K562 (cell line): ENCODE data around the gene ZFAND6. TPM values are rescaled to one million over a fixed set of nuclear protein-coding genes. Genes with fewer than 3 reads are reported as not detected.

ENCODE experiments used
- ATAC-seq: fragments of 200-7000 bp; cut with Tn5 transposase; 3 replicates; pipeline ENCODE4 v1.9.1; 2020; ENCODE audit warnings: moderate library complexity
- BruUV-seq: library from RNA; stranded (reverse); fragments of 400-500 nt; replicated peaks from 2 replicates; lab custom pipeline; 2021; lab: Mats Ljungman, UMichigan
- CTCF ChIA-PET: fragments of 300-600 bp; formaldehyde crosslinking; extraction: SDS; loops from one replicate; lab custom pipeline; 2021; ENCODE audit warnings: low intra/inter-chr PET ratio; lab: Yijun Ruan, JAX
- POLR2A ChIA-PET: fragments of 300-600, 350-650 bp; sonication (Branson Sonifier 250); formaldehyde crosslinking; extraction: SDS; loops from one replicate; lab custom pipeline; 2021; ENCODE audit warnings: antibody characterized with exemption, inconsistent platforms; lab: Yijun Ruan, JAX
- DNase-seq, 4 experiments: peaks; one replicate each; pipeline versions ENCODE4 v3.0.0 to v3.0.0-alpha.2; 2011 to 2018; ENCODE audit warnings: low spot score in 3 of 4, mixed read lengths in 3 of 4; ENCODE audit errors: extremely low read depth in 1 of 4
- FAIRE-seq: peaks from 2 replicates; lab custom pipeline; 2011; peaks lifted over from hg19 to GRCh38; lab: Jason Lieb, UNC
- H2AFZ ChIP-seq: 2 replicates; pipeline ENCODE4 v1.6.0; 2011; ENCODE audit warnings: low read depth, low read length, control low read depth, inconsistent platforms
- H3K27ac ChIP-seq: fragments of 200-600 bp; 3 replicates; pipeline ENCODE4 v1.8.0; 2011; ENCODE audit warnings: low read depth, mild to moderate bottlenecking, control low read depth, inconsistent platforms, low read length, moderate library complexity, mixed read lengths; ENCODE audit errors: extremely low read depth
- H3K27me3 ChIP-seq, 2 experiments: fragments of 300-600 bp in 1 of 2; 2 replicates in 1 of 2; 3 replicates in 1 of 2; pipeline versions ENCODE4 v1.6.0 to v1.8.0; 2011; ENCODE audit warnings: inconsistent platforms in 2 of 2, low read length in 2 of 2, mild to moderate bottlenecking in 1 of 2, mixed read lengths in 1 of 2, moderate library complexity in 1 of 2; ENCODE audit not compliant: control insufficient read depth in 2 of 2, insufficient read depth in 2 of 2
- H3K36me3 ChIP-seq: fragments of 300-600 bp; 3 replicates; pipeline ENCODE4 v1.8.0; 2011; ENCODE audit warnings: mild to moderate bottlenecking, low read length, inconsistent platforms; ENCODE audit not compliant: control insufficient read depth, insufficient read depth
- H3K4me1 ChIP-seq, 2 experiments: fragments of 200-600 bp in 1 of 2; replicated peaks in 1 of 2; 2 replicates in 1 of 2; 3 replicates in 1 of 2; pipeline versions ENCODE4 v1.5.1 to v1.8.0; 2011; ENCODE audit warnings: inconsistent platforms in 2 of 2, low read length in 2 of 2, mild to moderate bottlenecking in 1 of 2, mixed read lengths in 1 of 2, moderate library complexity in 1 of 2; ENCODE audit not compliant: control insufficient read depth in 2 of 2, insufficient read depth in 2 of 2
- H3K4me2 ChIP-seq: 2 replicates; pipeline ENCODE4 v1.6.1; 2011; ENCODE audit warnings: low read length, control low read depth, inconsistent platforms, mixed read lengths; ENCODE audit not compliant: insufficient read depth
- H3K4me3 ChIP-seq: fragments of 200-600 bp; sonication (generic), shearing (Covaris generic); 2 replicates; pipeline ENCODE4 v1.5.1; 2016; ENCODE audit warnings: control low read depth, inconsistent platforms
- H3K79me2 ChIP-seq: fragments of 200-600 bp; 3 replicates; pipeline ENCODE4 v1.8.0; 2011; ENCODE audit warnings: low read length, inconsistent platforms; ENCODE audit not compliant: control insufficient read depth, insufficient read depth
- H3K9ac ChIP-seq, 2 experiments: 2 replicates each; pipeline versions ENCODE4 v1.6.0 to v1.6.1; 2011; ENCODE audit warnings: low read depth in 2 of 2, low read length in 2 of 2, control low read depth in 1 of 2, inconsistent platforms in 1 of 2, mild to moderate bottlenecking in 1 of 2, mixed read lengths in 1 of 2; ENCODE audit not compliant: insufficient read depth in 1 of 2
- H3K9me1 ChIP-seq: one replicate; pipeline ENCODE4 v1.6.0; 2011; ENCODE audit warnings: inconsistent platforms, mild to moderate bottlenecking, low read length, moderate library complexity; ENCODE audit not compliant: control insufficient read depth, insufficient read depth
- H3K9me3 ChIP-seq: replicated peaks from 2 replicates; pipeline ENCODE4 v1.5.1; 2011; ENCODE audit warnings: low read depth, low read length, inconsistent platforms; ENCODE audit not compliant: control insufficient read depth, insufficient read depth
- H4K20me1 ChIP-seq: replicated peaks from 2 replicates; pipeline ENCODE4 v1.6.1; 2011; ENCODE audit warnings: low read length, inconsistent platforms, mixed read lengths; ENCODE audit not compliant: control insufficient read depth, insufficient read depth
- HDAC3 ChIP-seq: fragments of 450-650 bp; IDR thresholded peaks from 2 replicates; pipeline ENCODE4 v1.6.1; 2018; ENCODE audit warnings: borderline replicate concordance, mild to moderate bottlenecking, moderate library complexity; ENCODE audit not compliant: partially characterized antibody
- MAFK ChIP-seq: IDR thresholded peaks from 2 replicates; pipeline ENCODE4 v1.6.1; 2011; ENCODE audit warnings: low read length, improper control_type of control experiment
- MTA1 ChIP-seq: fragments of 450-650 bp; IDR thresholded peaks from 2 replicates; pipeline ENCODE4 v1.6.1; 2017; ENCODE audit warnings: borderline replicate concordance
- PHF20 ChIP-seq: fragments of 450-650 bp; IDR thresholded peaks from 2 replicates; pipeline ENCODE4 v1.6.1; 2018; ENCODE audit not compliant: partially characterized antibody
- POLR2H ChIP-seq: IDR thresholded peaks from 2 replicates; pipeline ENCODE4 v1.6.1; 2016; ENCODE audit warnings: missing genetic modification characterization, low read depth, mild to moderate bottlenecking, control low read depth, missing compliant biosample characterization, moderate library complexity
- RAD51 ChIP-seq: fragments of 450-650 bp; IDR thresholded peaks from 2 replicates; pipeline ENCODE4 v1.7.1; 2016; ENCODE audit warnings: low read depth, mild to moderate bottlenecking, borderline replicate concordance
- RBM14 ChIP-seq: fragments of 200-400 bp; formaldehyde crosslinking; IDR thresholded peaks from 2 replicates; pipeline ENCODE4 v1.6.1; 2018; ENCODE audit warnings: low read depth, mild to moderate bottlenecking, low read length, moderate library complexity, borderline replicate concordance; ENCODE audit not compliant: insufficient read depth
- RBM22 ChIP-seq: fragments of 200-400 bp; formaldehyde crosslinking; IDR thresholded peaks from 2 replicates; pipeline ENCODE4 v1.6.1; 2018; ENCODE audit warnings: low read length, low read depth; ENCODE audit not compliant: poor library complexity, severe bottlenecking
- SIX5 ChIP-seq, 2 experiments: IDR thresholded peaks; 2 replicates each; pipeline ENCODE4 v1.6.1; 2011; ENCODE audit warnings: low read length in 2 of 2, borderline replicate concordance in 1 of 2, low read depth in 1 of 2, mild to moderate bottlenecking in 1 of 2, moderate library complexity in 1 of 2; ENCODE audit not compliant: insufficient read depth in 1 of 2
- SMARCB1 ChIP-seq: IDR thresholded peaks from 2 replicates; pipeline ENCODE4 v1.6.1; 2011; ENCODE audit warnings: improper control_type of control experiment, low read depth; ENCODE audit not compliant: insufficient read length
- ZNF12 ChIP-seq: sonication (generic); formaldehyde crosslinking; IDR thresholded peaks from 2 replicates; pipeline ENCODE4 v1.4.0; 2020; ENCODE audit warnings: mild to moderate bottlenecking, missing genetic modification reagents
- ZNF696 ChIP-seq: fragments of 250-450 bp; sonication (Bioruptor Pico); conservative IDR thresholded peaks from 2 replicates; pipeline ENCODE4 v1.4.0; 2020; ENCODE audit warnings: mild to moderate bottlenecking, moderate library complexity
- ZNF75A ChIP-seq: fragments of 450-650 bp; formaldehyde crosslinking; IDR thresholded peaks from 2 replicates; pipeline ENCODE4 v1.4.0; 2020; ENCODE audit warnings: mild to moderate bottlenecking
- WGBS: fragments of 100-300 bp; shearing (Covaris generic); methylation state at CpG from one replicate; pipeline ENCODE4 v1.1.6; 2016; ENCODE audit warnings: low coverage, mixed read lengths; ENCODE audit not compliant: insufficient coverage; ENCODE audit errors: missing lambda C conversion rate; 5-methylcytosine and 5-hydroxymethylcytosine counted together
- in situ Hi-C: fragments of 300-500 bp; cut with MboI; formaldehyde crosslinking; loops from 4 replicates; pipeline ENCODE4 v1.15.0; 2018; ENCODE audit warnings: inconsistent platforms, mixed read lengths
- intact Hi-C: fragments of 100-400 bp; cut with micrococcal nuclease; formaldehyde crosslinking; loops from 2 replicates; pipeline ENCODE4 v1.14.2; 2022
- polyA plus RNA-seq, 8 experiments: library from polyadenylated mRNA; depleted of rRNA in 4 of 8; stranded (reverse) in 5 of 8; unstranded in 3 of 8; fragments of >200 nt; fragmentation: Nextera tagmentation in 2 of 8; fragmentation: Illumina TruSeq in 1 of 8; extraction: Ambion mirVana in 2 of 8; extraction: Trizol in 1 of 8; gene quantifications; 2 replicates each; pipeline versions ENCODE4 v1.2.1 to v1.2.3, GENCODE V29; 2011 to 2014; ENCODE audit warnings: inconsistent platforms in 1 of 8, missing spikeins in 1 of 8
- total RNA-seq, 7 experiments: library from RNA; depleted of rRNA in 6 of 7; stranded (reverse); fragments of >200 nt in 6 of 7; fragmentation: Illumina TruSeq in 2 of 7; extraction: Trizol in 2 of 7; gene quantifications; 2 replicates each; pipeline versions ENCODE4 v1.2.1 to v1.2.3, GENCODE V29; 2011 to 2021; ENCODE audit warnings: low replicate concordance in 1 of 7
- TF ChIP-seq, protein P1 (sequence below): fragments of 450-650 bp; IDR thresholded peaks from 2 replicates; pipeline ENCODE4 v1.7.0; 2016; ENCODE audit warnings: borderline replicate concordance
- TF ChIP-seq, protein P2 (sequence below): IDR thresholded peaks from 2 replicates; pipeline ENCODE4 v1.6.1; 2011; ENCODE audit not compliant: insufficient read length; ENCODE audit errors: extremely low read depth

ZFAND6 gene
- total and polyA plus RNA-seq, 9 of the 15 experiments (the other 6 are each of a cell fraction or from before 2014, with no cell fraction given): 53.9 to 206 (median 88.9) TPM

DNA sequence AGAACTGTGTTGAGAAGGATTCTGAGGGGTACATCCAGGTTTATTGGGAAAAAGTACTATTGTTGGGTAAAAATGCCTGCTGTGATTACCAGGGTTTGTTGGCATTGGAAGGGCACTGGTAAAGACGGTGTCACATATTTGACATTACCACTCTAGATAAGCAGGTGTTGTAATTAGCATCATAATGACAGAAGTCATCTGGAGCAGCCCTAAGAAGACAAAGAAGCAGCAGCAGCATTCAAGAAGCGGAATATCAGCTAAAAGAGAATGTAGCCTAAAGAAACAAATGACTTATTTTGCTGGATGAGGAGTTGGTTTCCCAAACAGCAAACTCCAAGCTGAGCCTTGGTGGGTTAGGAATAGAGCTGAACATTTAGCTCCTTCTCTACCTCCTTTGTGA lies 30.5 kb upstream of the ZFAND6 start:
- Histone ChIP-seq H3K9me3 (no peaks in the 10 kb centered on the region), H3K79me2 (no peaks in the 10 kb centered on the region), H3K27ac (no peak overlapping the region), H3K4me3 (no peak overlapping the region), H3K9ac (no peak overlapping the region), H3K4me1 (peaks cover 7% of the 10 kb centered on the region in 2 experiments; a peak in 2 of 5 replicates), H3K36me3 (no peaks in the 10 kb centered on the region), H3K4me2 (no peak overlapping the region), H3K9me1 (no peaks in the 10 kb centered on the region), H2AFZ (no peak overlapping the region), H4K20me1 (no peaks in the 10 kb centered on the region), H3K27me3 (no peaks in the 10 kb centered on the region; a peak in 1 of 5 replicates)
- CTCF ChIA-PET: no interaction called here
- FAIRE-seq: no peak
- DNase-seq: no peak
- POLR2A ChIA-PET: interaction anchor here (0.9 kb wide), 2 partner anchors 144 to 421 kb away, joined by 3 read pairs; no protein-coding TSS in a partner anchor
- intact Hi-C loops: no loop called here
- TF ChIP-seq, protein P1, sequence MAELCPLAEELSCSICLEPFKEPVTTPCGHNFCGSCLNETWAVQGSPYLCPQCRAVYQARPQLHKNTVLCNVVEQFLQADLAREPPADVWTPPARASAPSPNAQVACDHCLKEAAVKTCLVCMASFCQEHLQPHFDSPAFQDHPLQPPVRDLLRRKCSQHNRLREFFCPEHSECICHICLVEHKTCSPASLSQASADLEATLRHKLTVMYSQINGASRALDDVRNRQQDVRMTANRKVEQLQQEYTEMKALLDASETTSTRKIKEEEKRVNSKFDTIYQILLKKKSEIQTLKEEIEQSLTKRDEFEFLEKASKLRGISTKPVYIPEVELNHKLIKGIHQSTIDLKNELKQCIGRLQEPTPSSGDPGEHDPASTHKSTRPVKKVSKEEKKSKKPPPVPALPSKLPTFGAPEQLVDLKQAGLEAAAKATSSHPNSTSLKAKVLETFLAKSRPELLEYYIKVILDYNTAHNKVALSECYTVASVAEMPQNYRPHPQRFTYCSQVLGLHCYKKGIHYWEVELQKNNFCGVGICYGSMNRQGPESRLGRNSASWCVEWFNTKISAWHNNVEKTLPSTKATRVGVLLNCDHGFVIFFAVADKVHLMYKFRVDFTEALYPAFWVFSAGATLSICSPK: no peak
- TF ChIP-seq SIX5 (IDR thresholded peaks at IDR 0.05; ENCODE audit: borderline replicate concordance in 1 of 2, insufficient read depth in 1 of 2, low read depth in 1 of 2, low read length in 2 of 2) (no peak), ZNF696 (CRISPR knock-in tag) (no peak), PHF20 (no peak), SMARCB1 (no peak), RBM14 (no peak), MTA1 (no peak), HDAC3 (no peak), RAD51 (no peak), POLR2H (tag) (no peak), RBM22 (no peak), MAFK (no peak), ZNF75A (CRISPR knock-in tag) (no peak), ZNF12 (CRISPR knock-in tag) (no peak)
- TF ChIP-seq, protein P2, sequence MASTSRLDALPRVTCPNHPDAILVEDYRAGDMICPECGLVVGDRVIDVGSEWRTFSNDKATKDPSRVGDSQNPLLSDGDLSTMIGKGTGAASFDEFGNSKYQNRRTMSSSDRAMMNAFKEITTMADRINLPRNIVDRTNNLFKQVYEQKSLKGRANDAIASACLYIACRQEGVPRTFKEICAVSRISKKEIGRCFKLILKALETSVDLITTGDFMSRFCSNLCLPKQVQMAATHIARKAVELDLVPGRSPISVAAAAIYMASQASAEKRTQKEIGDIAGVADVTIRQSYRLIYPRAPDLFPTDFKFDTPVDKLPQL: no peak
- no TSS peak for BruUV-seq
- no peak for ATAC-seq
- WGBS: 27% methylated on average over 2 of the region's 2 CpGs
- in situ Hi-C loops: no loop called here
